Left cardiac atrium (tissue), 4 donors: ENCODE measurements around the gene CNTN6. TPM values are rescaled to one million over a fixed set of nuclear protein-coding genes. Genes with fewer than 3 reads are reported as not detected.

ENCODE experiments used
- ATAC-seq, 2 donors: fragments of 200-7000 bp; cut with Tn5 transposase; one replicate each; pipeline ENCODE4 v1.9.1; 2020; ENCODE audit warnings: mild to moderate bottlenecking in 2 of 2, moderate library complexity in 2 of 2
- DNase-seq: peaks from one replicate; pipeline ENCODE4 v3.0.0-alpha.2; 2020
- intact Hi-C, 2 donors: fragments of 100-400 bp; cut with DNase I; formaldehyde crosslinking; loops; one replicate each; pipeline versions ENCODE4 v1.14.1 to v1.15.1; 2022 to 2023
- total RNA-seq, 2 donors: library from RNA; stranded (reverse); fragmentation: NEBNext Ultra II Directional; extraction: Animal tissue kit (Norgen Biotek cat#: 25700); gene quantifications; one replicate each; pipeline ENCODE4 v1.2.1, GENCODE V29; 2021
- donor health status: DM: no; HTN: yes; CAD: no.
- donor health status: DM: no; HTN: yes; CAD: no; lungs with severe emphysema.
- donor health status: DM: yes; HTN: yes; CAD: no.
- donor health status: Dilated cardiomyopathy.

CNTN6 gene
- total RNA-seq, 2 donors from 2014 or later = 0.24 to 0.47 TPM

GRCh38 chr3:1252061-1252430 is 159.2 kb downstream of the CNTN6 start:
- intact Hi-C loops = no loop called here
- ATAC-seq (no peak), DNase-seq (no peak)

- intact Hi-C loops = no loop called here
- DNase-seq (no peak), ATAC-seq (no peak)
These were observed 169.4 kb downstream of the CNTN6 start for GRCh38 chr3:1262246-1262645.

- no peak for DNase-seq
- intact Hi-C loops = no loop called here
- no peak for ATAC-seq
These were observed 170.3 kb downstream of the CNTN6 start for GRCh38 chr3:1263121-1263520.

GRCh38 chr3:1269808-1270207 is 177.0 kb downstream of the CNTN6 start:
- ATAC-seq (no peak), DNase-seq (no peak)
- intact Hi-C loops = no loop called here

- DNase-seq (no peak), ATAC-seq (no peak)
- intact Hi-C loops = no loop called here
These were observed 179.9 kb downstream of the CNTN6 start for GRCh38 chr3:1272546-1273265.

GRCh38 chr3:1275495-1275894 is 182.7 kb downstream of the CNTN6 start:
- intact Hi-C loops = no loop called here
- ATAC-seq (no peak), DNase-seq (no peak)

- no peak for ATAC-seq
- DNase-seq = no peak
- intact Hi-C loops = no loop called here
These were observed 195.0 kb downstream of the CNTN6 start for GRCh38 chr3:1287815-1288214.

- intact Hi-C loops = no loop called here
- DNase-seq (no peak), ATAC-seq (no peak)
These were observed 196.1 kb downstream of the CNTN6 start for GRCh38 chr3:1288805-1289494.

GRCh38 chr3:1292571-1293071 is 199.8 kb downstream of the CNTN6 start:
- intact Hi-C loops = no loop called here
- no peak for DNase-seq
- no peak for ATAC-seq

- intact Hi-C loops = no loop called here
- no peak for ATAC-seq
- no peak for DNase-seq
These were observed 201.8 kb downstream of the CNTN6 start for GRCh38 chr3:1294586-1294985.

GRCh38 chr3:1318296-1319005 is 225.6 kb downstream of the CNTN6 start:
- intact Hi-C loops = no loop called here
- ATAC-seq = no peak
- no peak for DNase-seq

- DNase-seq = no peak
- no peak for ATAC-seq
- intact Hi-C loops = no loop called here
These were observed 233.7 kb downstream of the CNTN6 start for GRCh38 chr3:1326546-1326945.

- intact Hi-C loops = no loop called here
- no peak for DNase-seq
- no peak for ATAC-seq
These were observed 237.3 kb downstream of the CNTN6 start for GRCh38 chr3:1330107-1330506.

GRCh38 chr3:1346386-1346785 is 253.6 kb downstream of the CNTN6 start:
- intact Hi-C loops = no loop called here
- ATAC-seq (no peak), DNase-seq (no peak)

- DNase-seq = no peak
These were observed 255.7 kb downstream of the CNTN6 start for GRCh38 chr3:1348547-1348946.

GRCh38 chr3:1350885-1351284 is 258.1 kb downstream of the CNTN6 start:
- no peak for DNase-seq
- no peak for ATAC-seq
- intact Hi-C loops = no loop called here

More at GRCh38 chr3:1348547-1348946, 255.7 kb downstream of the CNTN6 start:
- no peak for ATAC-seq
- intact Hi-C loops = no loop called here

- ATAC-seq (no peak), DNase-seq (no peak)
- intact Hi-C loops = no loop called here
These were observed 262.9 kb downstream of the CNTN6 start for GRCh38 chr3:1355691-1356090.

- ATAC-seq = no peak
- intact Hi-C loops = no loop called here
- DNase-seq = no peak
These were observed 263.3 kb downstream of the CNTN6 start for GRCh38 chr3:1356101-1356500.

- intact Hi-C loops = no loop called here
- ATAC-seq (no peak), DNase-seq (no peak)
These were observed 272.7 kb downstream of the CNTN6 start for GRCh38 chr3:1365528-1365927.

GRCh38 chr3:1374471-1374870 is 281.6 kb downstream of the CNTN6 start:
- intact Hi-C loops = no loop called here
- no peak for ATAC-seq
- no peak for DNase-seq
